NCI-H1436 (cell line): ENCODE data around the gene CRY2.

Experiments
- DNase-seq: peaks from one replicate; lab custom pipeline; 2025; lab: John Stamatoyannopoulos, UW

The CRY2 gene

DNA sequence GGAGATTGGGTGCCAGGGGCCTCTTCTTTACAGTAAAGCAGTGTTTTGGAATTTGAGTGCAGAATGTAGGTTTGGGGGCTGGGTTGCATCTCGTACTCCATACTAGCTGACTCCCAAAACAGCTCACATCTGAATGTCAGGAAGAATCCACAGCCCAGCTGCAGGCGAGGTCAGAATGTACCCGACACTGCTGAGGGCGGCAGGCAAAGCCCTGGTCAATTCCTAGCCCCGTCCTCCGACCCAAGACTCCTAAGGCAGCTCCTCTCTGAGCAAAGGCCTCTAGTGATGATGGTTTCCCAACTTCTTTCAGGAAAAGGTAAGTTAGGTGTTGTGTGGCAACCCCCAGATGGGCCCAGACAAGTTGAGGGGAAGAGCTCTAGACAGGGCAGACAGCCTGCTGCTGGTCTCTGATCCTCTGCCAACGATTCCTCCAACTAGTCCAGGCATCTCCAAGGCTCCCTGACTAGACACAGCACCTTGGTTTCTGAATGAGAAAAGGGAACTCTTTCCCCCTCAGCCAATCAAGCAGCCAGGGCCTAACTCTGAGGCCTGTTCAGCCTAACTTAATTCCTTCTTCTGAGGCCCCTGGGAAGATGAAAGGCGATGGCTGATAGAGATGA lies 83.8 kb downstream of the CRY2 start:
- no peak for DNase-seq

- DNase-seq: no peak
Observed at GRCh38 chr11:45931739-45932138, 84.5 kb downstream of the CRY2 start.

GRCh38 chr11:45932217-45932616 lies 84.9 kb downstream of the CRY2 start:
- DNase-seq: no peak
